ENCODE results near the gene TLDC2.

The TLDC2 gene

GRCh38 chr20:36851490-36851889, 24.4 kb upstream of the TLDC2 start:
- no peak for TF ChIP-seq CTCF (IDR thresholded peaks at IDR 0.05; ENCODE audit: borderline replicate concordance, insufficient read depth, low read depth, low read length)
- peak overlapping the region; percentile 45 for H3K4me3 ChIP-seq (ENCODE audit: low read depth, low read length)

GRCh38 chr20:36852187-36852586, 23.8 kb upstream of the TLDC2 start:
- TF ChIP-seq CTCF (IDR thresholded peaks at IDR 0.05; ENCODE audit: borderline replicate concordance, insufficient read depth, low read depth, low read length) = no peak
- peak overlapping the region; percentile 45 for H3K4me3 ChIP-seq (ENCODE audit: low read depth, low read length)

GRCh38 chr20:36854348-36855240, 21.3 kb upstream of the TLDC2 start:
- TF ChIP-seq CTCF (IDR thresholded peaks at IDR 0.05; ENCODE audit: borderline replicate concordance, insufficient read depth, low read depth, low read length) = no peak
- H3K4me3 ChIP-seq (ENCODE audit: low read depth, low read length) = no peak overlapping the region

DNA sequence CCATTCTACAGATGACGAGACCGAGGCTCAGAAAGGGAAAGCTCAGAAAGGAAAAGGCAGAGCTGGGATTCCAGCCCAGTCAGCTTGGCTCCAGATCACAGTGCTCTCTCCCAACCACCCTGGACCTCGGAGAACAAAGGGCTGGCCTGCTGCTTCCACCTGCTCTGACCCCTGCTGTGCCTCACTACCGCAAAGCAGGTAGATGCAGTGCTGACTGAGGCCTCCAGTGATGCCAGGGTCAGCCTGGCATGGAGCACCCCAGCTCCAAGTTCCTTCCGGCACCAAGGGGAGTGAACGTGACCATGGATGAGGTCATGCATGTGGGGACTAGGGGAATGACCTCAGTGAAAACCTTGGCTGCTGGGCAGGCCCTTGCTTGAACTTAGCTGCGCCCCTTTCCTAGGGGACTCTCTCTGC, 20.7 kb upstream of the TLDC2 start:
- no peak for TF ChIP-seq CTCF (IDR thresholded peaks at IDR 0.05; ENCODE audit: borderline replicate concordance, insufficient read depth, low read depth, low read length)
- H3K4me3 ChIP-seq (ENCODE audit: low read depth, low read length) = no peak overlapping the region

DNA sequence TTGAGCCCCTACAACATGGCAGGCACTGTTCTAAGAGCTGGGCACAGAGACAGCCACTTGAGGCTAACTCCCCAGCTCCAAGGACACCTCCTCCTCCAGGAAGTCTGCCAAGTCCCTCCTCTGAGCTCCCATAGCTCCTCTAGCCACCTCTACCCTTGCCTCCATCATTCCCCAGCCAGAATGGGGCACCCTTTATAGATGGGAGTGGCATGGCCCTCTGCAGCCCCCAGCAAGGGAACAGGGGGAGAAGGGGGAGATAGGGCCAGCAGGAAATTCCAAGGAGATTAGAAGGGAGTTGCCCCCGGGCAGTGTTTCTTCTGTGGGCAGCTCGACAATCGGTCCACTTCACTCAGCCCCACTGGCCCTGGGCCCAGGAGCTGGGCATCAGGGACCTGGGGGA, 19.7 kb upstream of the TLDC2 start:
- no peak for TF ChIP-seq CTCF (IDR thresholded peaks at IDR 0.05; ENCODE audit: borderline replicate concordance, insufficient read depth, low read depth, low read length)
- no peak overlapping the region for H3K4me3 ChIP-seq (ENCODE audit: low read depth, low read length)

- no peak overlapping the region for H3K4me3 ChIP-seq (ENCODE audit: low read depth, low read length)
- TF ChIP-seq CTCF (IDR thresholded peaks at IDR 0.05; ENCODE audit: borderline replicate concordance, insufficient read depth, low read depth, low read length) = no peak
Observed at GRCh38 chr20:36856691-36857635, 19.0 kb upstream of the TLDC2 start.
